Mammary epithelial cell (primary cell): ENCODE measurements around the gene UBE2O.

Experiments
- CTCF ChIP-seq, 2 donors: IDR thresholded peaks in 1 of 2; conservative IDR thresholded peaks in 1 of 2; 2 replicates each; pipeline ENCODE4 v1.5.1; 2011 to 2012; ENCODE audit warnings: inconsistent platforms in 2 of 2, low read length in 2 of 2, mild to moderate bottlenecking in 2 of 2, control low read depth in 1 of 2, low read depth in 1 of 2; ENCODE audit not compliant: insufficient read depth in 1 of 2; ENCODE audit errors: extremely low read depth in 1 of 2
- EZH2 ChIP-seq: IDR thresholded peaks from 2 replicates; pipeline ENCODE4 v1.6.1; 2012; ENCODE audit warnings: low read length, inconsistent platforms, borderline replicate concordance

- TF ChIP-seq CTCF (conservative IDR thresholded peaks at IDR 0.05 in 1 of 2, IDR thresholded peaks at IDR 0.05 in 1 of 2; ENCODE audit: extremely low read depth in 1 of 2, insufficient read depth in 1 of 2, low read depth in 1 of 2, low read length in 2 of 2) (peak; percentile 97), EZH2 (no peak)
Measured at GRCh38 chr17:76397687-76398522, 55.0 kb downstream of the UBE2O start.
